H1 (cell line): ENCODE results near the gene DPYD. TPM values are rescaled to one million over a fixed set of nuclear protein-coding genes. Genes with fewer than 3 reads are reported as not detected.

Experiments used
- CTCF ChIA-PET: fragments of 300-600 bp; sonication (Branson Sonifier 250); formaldehyde crosslinking; loops from one replicate; lab custom pipeline; 2021; ENCODE audit not compliant: partially characterized antibody; lab: Charles Lee
- POLR2A ChIA-PET: fragments of 300-600 bp; sonication (Branson Sonifier 250); formaldehyde crosslinking; loops from one replicate; lab custom pipeline; 2021; ENCODE audit warnings: inconsistent platforms; ENCODE audit not compliant: partially characterized antibody; lab: Charles Lee
- DNase-seq, 2 experiments: peaks; one replicate each; pipeline versions ENCODE4 v3.0.0 to v3.0.0-alpha.2; 2010 to 2022; ENCODE audit warnings: low spot score in 2 of 2, low read depth in 1 of 2, mixed read lengths in 1 of 2
- FAIRE-seq: peaks from 2 replicates; lab custom pipeline; 2011; peaks lifted over from hg19 to GRCh38; lab: Jason Lieb, UNC
- H2AFZ ChIP-seq: 2 replicates; pipeline ENCODE4 v1.8.1; 2012; ENCODE audit warnings: low read length, inconsistent platforms
- H2AK5ac ChIP-seq: 2 replicates; pipeline ENCODE4 v1.6.1; 2013; ENCODE audit warnings: low read depth, low read length
- H2BK120ac ChIP-seq: replicated peaks from 2 replicates; pipeline ENCODE3; 2013; ENCODE audit warnings: low read depth, low read length, inconsistent platforms
- H2BK12ac ChIP-seq: 2 replicates; pipeline ENCODE4 v1.6.1; 2013; ENCODE audit warnings: low read depth, low read length
- H2BK15ac ChIP-seq: 2 replicates; pipeline ENCODE4 v1.6.1; 2013; ENCODE audit warnings: low read length
- H2BK20ac ChIP-seq: 2 replicates; pipeline ENCODE4 v1.6.1; 2013; ENCODE audit warnings: low read length
- H2BK5ac ChIP-seq: 2 replicates; pipeline ENCODE4 v1.6.1; 2013; ENCODE audit warnings: low read depth, low read length
- H3K14ac ChIP-seq: 2 replicates; pipeline ENCODE4 v1.6.1; 2013; ENCODE audit warnings: inconsistent platforms; ENCODE audit not compliant: insufficient read length
- H3K18ac ChIP-seq: 2 replicates; pipeline ENCODE4 v1.6.1; 2013; ENCODE audit warnings: low read length; ENCODE audit errors: extremely low read depth
- H3K23ac ChIP-seq: 2 replicates; pipeline ENCODE4 v1.6.1; 2013; ENCODE audit warnings: inconsistent platforms; ENCODE audit not compliant: insufficient read length
- H3K23me2 ChIP-seq: 2 replicates; pipeline ENCODE4 v1.6.1; 2013; ENCODE audit warnings: low read depth, low read length
- H3K27ac ChIP-seq: 2 replicates; pipeline ENCODE4 v1.6.1; 2011; ENCODE audit warnings: low read depth, low read length, inconsistent platforms
- H3K27me3 ChIP-seq, 4 experiments: replicated peaks in 1 of 4; 1 replicate in 1 of 4; 2 replicates in 3 of 4; pipeline versions ENCODE4 v1.6.1 to v1.8.1; 2011 to 2013; ENCODE audit warnings: low read length in 3 of 4, mild to moderate bottlenecking in 3 of 4, inconsistent platforms in 2 of 4, mixed read lengths in 2 of 4, moderate library complexity in 1 of 4; ENCODE audit not compliant: control insufficient read depth in 3 of 4, insufficient read depth in 3 of 4; ENCODE audit errors: extremely low read depth in 1 of 4
- H3K36me3 ChIP-seq, 4 experiments: 2 replicates each; pipeline versions ENCODE4 v1.6.1 to v1.8.1; 2011 to 2013; ENCODE audit warnings: mild to moderate bottlenecking in 4 of 4, low read length in 3 of 4, moderate library complexity in 2 of 4, control low read depth in 1 of 4, inconsistent platforms in 1 of 4; ENCODE audit not compliant: insufficient read depth in 4 of 4, control insufficient read depth in 2 of 4
- H3K4ac ChIP-seq: replicated peaks from 2 replicates; pipeline ENCODE3; 2013; ENCODE audit warnings: low read length, low read depth, mixed read lengths, inconsistent platforms; ENCODE audit not compliant: insufficient read length
- H3K4me1 ChIP-seq, 4 experiments: replicated peaks in 1 of 4; 1 replicate in 1 of 4; 2 replicates in 3 of 4; pipeline versions ENCODE4 v1.6.1 to v1.8.1; 2011 to 2013; ENCODE audit warnings: low read length in 3 of 4, inconsistent platforms in 2 of 4, mixed read lengths in 1 of 4; ENCODE audit not compliant: insufficient read depth in 4 of 4, control insufficient read depth in 3 of 4
- H3K4me2 ChIP-seq, 2 experiments: 2 replicates each; pipeline versions ENCODE4 v1.6.1 to v1.8.1; 2011 to 2013; ENCODE audit warnings: low read depth in 2 of 2, low read length in 2 of 2, control low read depth in 1 of 2, inconsistent platforms in 1 of 2, mild to moderate bottlenecking in 1 of 2; ENCODE audit not compliant: insufficient read depth in 1 of 2
- H3K4me3 ChIP-seq, 4 experiments: fragments of 200-600, 300-600 bp in 1 of 4; sonication (generic), shearing (Covaris generic), sonication (Bioruptor Twin) in 1 of 4; 2 replicates each; pipeline versions ENCODE4 v1.5.1 to v1.8.1; 2011 to 2016; ENCODE audit warnings: low read length in 4 of 4, low read depth in 3 of 4, control low read depth in 2 of 4, inconsistent platforms in 2 of 4, mild to moderate bottlenecking in 2 of 4, mixed read lengths in 1 of 4, moderate library complexity in 1 of 4; ENCODE audit not compliant: insufficient read depth in 2 of 4; ENCODE audit errors: extremely low read depth in 1 of 4
- H3K56ac ChIP-seq: replicated peaks from 2 replicates; pipeline ENCODE3; 2013; ENCODE audit warnings: low read depth, mild to moderate bottlenecking, mixed read lengths, low read length, inconsistent platforms; ENCODE audit not compliant: insufficient read length
- H3K79me1 ChIP-seq: 2 replicates; pipeline ENCODE4 v1.6.1; 2013; ENCODE audit warnings: low read depth, low read length, control low read depth
- H3K79me2 ChIP-seq, 2 experiments: 2 replicates each; pipeline versions ENCODE4 v1.6.1 to v1.8.1; 2012 to 2013; ENCODE audit warnings: low read length in 2 of 2, mild to moderate bottlenecking in 2 of 2, inconsistent platforms in 1 of 2; ENCODE audit not compliant: insufficient read depth in 2 of 2, control insufficient read depth in 1 of 2
- H3K9ac ChIP-seq, 4 experiments: replicated peaks in 1 of 4; 1 replicate in 1 of 4; 2 replicates in 3 of 4; pipeline versions ENCODE4 v1.6.1 to v1.8.1; 2011 to 2013; ENCODE audit warnings: low read depth in 3 of 4, low read length in 3 of 4, control low read depth in 2 of 4, mild to moderate bottlenecking in 2 of 4, moderate library complexity in 2 of 4, inconsistent platforms in 1 of 4; ENCODE audit errors: extremely low read depth in 1 of 4
- H3K9me3 ChIP-seq, 2 experiments: 2 replicates each; pipeline versions ENCODE4 v1.6.1 to v1.8.1; 2012 to 2013; ENCODE audit warnings: mild to moderate bottlenecking in 2 of 2, moderate library complexity in 2 of 2, control low read depth in 1 of 2, inconsistent platforms in 1 of 2, low read depth in 1 of 2, low read length in 1 of 2, mixed read lengths in 1 of 2; ENCODE audit not compliant: insufficient read depth in 2 of 2
- H4K20me1 ChIP-seq, 2 experiments: replicated peaks in 1 of 2; 2 replicates each; pipeline versions ENCODE3 to v1.8.1; 2011 to 2013; ENCODE audit warnings: inconsistent platforms in 2 of 2, low read length in 2 of 2, mild to moderate bottlenecking in 1 of 2; ENCODE audit not compliant: insufficient read depth in 2 of 2, control insufficient read depth in 1 of 2
- H4K5ac ChIP-seq: 2 replicates; pipeline ENCODE4 v1.6.1; 2013; ENCODE audit warnings: low read length, low read depth, mixed read lengths, inconsistent platforms; ENCODE audit not compliant: insufficient read length
- H4K8ac ChIP-seq: 2 replicates; pipeline ENCODE4 v1.8.0; 2013; ENCODE audit warnings: mild to moderate bottlenecking, moderate library complexity, low read length, inconsistent platforms; ENCODE audit not compliant: insufficient read depth; ENCODE audit errors: extremely low read depth
- H4K91ac ChIP-seq: replicated peaks from 2 replicates; pipeline ENCODE3; 2013; ENCODE audit warnings: low read length, mixed read lengths, inconsistent platforms; ENCODE audit not compliant: insufficient read length
- CBX8 ChIP-seq: fragments of 300-800, 300-1000 bp; sonication (generic); IDR thresholded peaks from 2 replicates; pipeline ENCODE4 v1.7.1; 2016; ENCODE audit warnings: low read depth, low read length, borderline replicate concordance
- CHD1 ChIP-seq: IDR thresholded peaks from 2 replicates; pipeline ENCODE4 v1.6.1; 2012; ENCODE audit warnings: low read depth, low read length, improper control_type of control experiment
- CTCF ChIP-seq, 3 experiments: IDR thresholded peaks; 1 replicate in 2 of 3; 2 replicates in 1 of 3; pipeline versions ENCODE4 v1.5.1 to v1.6.1; 2011; ENCODE audit warnings: low read length in 3 of 3, mild to moderate bottlenecking in 3 of 3, inconsistent platforms in 2 of 3, low read depth in 1 of 3, moderate library complexity in 1 of 3; ENCODE audit not compliant: insufficient read depth in 1 of 3; ENCODE audit errors: control extremely low read depth in 1 of 3
- EGR1 ChIP-seq: IDR thresholded peaks from 2 replicates; pipeline ENCODE4 v1.6.1; 2011; ENCODE audit warnings: low read depth, low read length, borderline replicate concordance
- GABPA ChIP-seq: IDR thresholded peaks from 2 replicates; pipeline ENCODE4 v1.6.1; 2011; ENCODE audit warnings: mild to moderate bottlenecking, low read length, moderate library complexity, borderline replicate concordance; ENCODE audit not compliant: insufficient read depth
- GTF2F1 ChIP-seq: IDR thresholded peaks from 2 replicates; pipeline ENCODE4 v1.6.1; 2012; ENCODE audit warnings: low read depth, low read length, improper control_type of control experiment, borderline replicate concordance
- KDM5A ChIP-seq: fragments of 200-600 bp; IDR thresholded peaks from 2 replicates; pipeline ENCODE4 v1.7.1; 2012; ENCODE audit warnings: mild to moderate bottlenecking, low read length, inconsistent platforms, mixed read lengths
- NANOG ChIP-seq: IDR thresholded peaks from 2 replicates; pipeline ENCODE4 v1.6.1; 2011; ENCODE audit warnings: low read length, low read depth, mild to moderate bottlenecking, inconsistent platforms; ENCODE audit not compliant: insufficient read depth, poor library complexity, severe bottlenecking
- SAP30 ChIP-seq: fragments of 300-600 bp; sonication (generic); IDR thresholded peaks from 2 replicates; pipeline ENCODE4 v1.7.1; 2012; ENCODE audit warnings: low read length, moderate library complexity, mild to moderate bottlenecking, inconsistent platforms; ENCODE audit not compliant: insufficient read depth, insufficient replicate concordance
- SRF ChIP-seq: IDR thresholded peaks from 2 replicates; pipeline ENCODE4 v1.6.1; 2011; ENCODE audit warnings: mild to moderate bottlenecking, low read depth, low read length, moderate library complexity
- TAF7 ChIP-seq: optimal IDR thresholded peaks from 2 replicates; pipeline ENCODE3; 2011; ENCODE audit warnings: low read depth, mild to moderate bottlenecking, inconsistent platforms, low read length, moderate library complexity, borderline replicate concordance
- TBP ChIP-seq: IDR thresholded peaks from 2 replicates; pipeline ENCODE4 v1.6.1; 2011; ENCODE audit warnings: low read depth, low read length, improper control_type of control experiment
- ZNF274 ChIP-seq: IDR thresholded peaks from 2 replicates; pipeline ENCODE4 v1.7.0; 2012; ENCODE audit warnings: low read length, borderline replicate concordance; ENCODE audit errors: extremely low read depth
- polyA plus RNA-seq, 7 experiments: library from polyadenylated mRNA; depleted of rRNA in 3 of 7; stranded (reverse) in 5 of 7; unstranded in 2 of 7; fragments of >200 nt in 5 of 7; fragments of 200-250 nt in 2 of 7; gene quantifications; 1 replicate in 5 of 7; 2 replicates in 1 of 7; 4 replicates in 1 of 7; pipeline versions ENCODE4 v1.2.1 to v1.2.3, GENCODE V29; 2011 to 2013; ENCODE audit warnings: missing spikeins in 2 of 7, mixed read lengths in 2 of 7
- total RNA-seq: library from RNA; stranded (reverse); fragmentation: NEBNext Ultra II Directional; extraction: Animal tissue kit (Norgen Biotek cat#: 25700); gene quantifications from 2 replicates; pipeline ENCODE4 v1.2.1, GENCODE V29; 2021

DPYD gene
- total and polyA plus RNA-seq, 2 of the 8 experiments (the other 6 are each of a cell fraction or from before 2014, with no cell fraction given) = 0.29 to 0.73 TPM

- Histone ChIP-seq H3K23ac (no peak overlapping the region), H3K4me1 (peaks cover 0 to 3% (median 0%) of the 10 kb centered on the region in 4 experiments; a peak in 1 of 7 replicates), H3K9me3 (no peaks in the 10 kb centered on the region), H2AFZ (no peak overlapping the region), H3K18ac (no peak overlapping the region), H4K20me1 (no peaks in the 10 kb centered on the region), H2BK15ac (no peak overlapping the region), H2AK5ac (no peak overlapping the region), H3K79me2 (no peaks in the 10 kb centered on the region), H3K4ac (no peak overlapping the region), H3K14ac (no peak overlapping the region), H3K4me2 (no peak overlapping the region), H3K9ac (no peak overlapping the region), H2BK5ac (no peak overlapping the region), H3K79me1 (no peaks in the 10 kb centered on the region), H3K4me3 (no peak overlapping the region), H2BK120ac (no peak overlapping the region), H4K91ac (no peak overlapping the region), H4K5ac (no peak overlapping the region), H3K56ac (no peak overlapping the region), H3K27ac (no peak overlapping the region), H4K8ac (no peak overlapping the region), H2BK12ac (no peak overlapping the region), H3K36me3 (no peaks in the 10 kb centered on the region), H3K27me3 (no peaks in the 10 kb centered on the region), H3K23me2 (no peaks in the 10 kb centered on the region), H2BK20ac (no peak overlapping the region)
- no peak for DNase-seq
- ChIA-PET CTCF (interaction anchor here (0.6 kb wide), 1 partner anchor 11 kb away, joined by 4 read pairs; no protein-coding TSS in a partner anchor), POLR2A (no interaction called here)
- FAIRE-seq = no peak
- TF ChIP-seq CHD1 (no peak), GABPA (no peak), ZNF274 (no peak), CTCF (IDR thresholded peaks at IDR 0.05; ENCODE audit: control extremely low read depth in 1 of 3, insufficient read depth in 1 of 3, low read depth in 1 of 3, low read length in 3 of 3) (no peak), CBX8 (no peak), TBP (no peak), SAP30 (no peak), NANOG (no peak), EGR1 (no peak), SRF (no peak), TAF7 (no peak), GTF2F1 (no peak), KDM5A (no peak)
Observed at GRCh38 chr1:97364086-97364485, 556.7 kb downstream of the DPYD start.
